Activated CD4-positive, alpha-beta T cell treated with anti-CD3 and anti-CD28 coated beads for 4 hours (primary cell): ENCODE data around the gene ZBTB16.

Experiments
- DNase-seq, 2 donors: peaks; one replicate each; pipeline ENCODE4 v3.0.0-alpha.2; 2020

The ZBTB16 gene

DNA sequence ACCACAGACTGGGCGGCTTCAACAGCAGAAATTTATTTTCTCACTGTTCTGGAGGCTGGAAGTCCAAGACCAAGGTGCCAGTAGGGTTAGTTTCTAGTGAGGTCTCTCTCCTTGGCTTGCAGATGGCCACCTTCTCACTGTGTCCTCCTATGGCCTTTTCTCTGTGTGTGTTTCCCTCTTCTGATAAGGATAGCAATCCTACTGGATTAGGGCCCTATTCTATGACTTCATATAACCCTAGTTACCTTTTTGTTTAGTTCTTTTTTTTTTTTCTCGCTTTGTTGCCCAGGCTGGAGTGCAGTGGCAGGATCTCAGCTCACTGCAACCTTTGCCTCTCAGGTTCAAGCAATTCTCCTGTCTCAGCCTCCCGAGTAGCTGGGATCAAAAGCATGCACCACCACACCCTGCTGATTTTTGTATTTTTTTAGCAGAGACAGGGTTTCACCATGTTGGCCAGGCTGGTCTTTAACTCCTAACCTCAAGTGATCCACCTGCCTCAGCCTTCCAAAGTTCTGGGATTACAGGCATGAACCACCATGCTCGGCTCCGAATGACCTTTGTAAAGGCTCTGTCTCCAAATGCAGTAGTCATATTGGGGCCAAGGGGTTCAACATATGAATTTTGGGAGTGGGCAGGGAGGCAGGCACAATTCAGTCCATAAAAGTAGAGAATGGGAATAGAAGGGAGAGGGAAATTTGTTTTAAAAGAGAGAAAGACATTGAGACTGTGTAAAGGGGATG, 211.2 kb downstream of the ZBTB16 start:
- no peak for DNase-seq

DNA sequence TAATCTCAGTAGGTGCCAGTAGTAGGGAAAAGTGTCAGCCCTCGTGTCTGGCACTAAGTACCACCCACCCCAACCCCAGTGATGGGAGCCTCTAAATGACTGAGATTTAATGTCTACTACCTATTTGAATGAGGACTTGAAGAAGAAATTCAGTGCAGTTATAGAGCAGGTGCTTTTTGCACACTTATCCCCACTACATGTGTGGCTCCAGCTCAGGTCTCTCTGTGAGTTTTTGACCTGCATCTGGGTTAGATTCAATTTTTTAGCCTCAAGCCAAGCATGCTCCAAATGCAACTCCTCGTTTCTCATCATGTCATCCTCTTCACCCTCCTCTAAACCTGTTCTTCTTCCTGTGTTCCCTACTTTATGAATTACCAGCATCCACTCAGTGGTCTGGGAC, 211.8 kb downstream of the ZBTB16 start:
- DNase-seq: no peak

DNA sequence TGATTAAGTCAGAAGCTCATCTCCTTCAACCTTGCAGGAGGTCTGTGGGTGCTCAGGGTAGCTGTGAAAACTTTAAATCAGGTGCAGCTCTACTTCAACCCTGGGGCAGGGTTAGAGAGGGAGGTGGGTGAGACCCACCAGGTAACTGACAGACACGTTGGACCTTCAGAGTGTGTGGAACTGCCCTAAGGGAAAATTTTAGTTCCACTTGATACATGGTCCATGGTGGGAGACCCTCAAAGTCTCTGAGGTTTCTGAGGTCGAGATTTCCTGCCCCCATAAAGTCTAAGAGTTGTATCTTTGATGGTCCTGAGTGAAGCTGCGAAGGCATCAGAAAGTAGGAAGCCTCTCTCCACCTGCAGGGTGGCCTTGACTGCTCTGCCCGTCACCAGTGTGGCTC, 212.8 kb downstream of the ZBTB16 start:
- no peak for DNase-seq

DNA sequence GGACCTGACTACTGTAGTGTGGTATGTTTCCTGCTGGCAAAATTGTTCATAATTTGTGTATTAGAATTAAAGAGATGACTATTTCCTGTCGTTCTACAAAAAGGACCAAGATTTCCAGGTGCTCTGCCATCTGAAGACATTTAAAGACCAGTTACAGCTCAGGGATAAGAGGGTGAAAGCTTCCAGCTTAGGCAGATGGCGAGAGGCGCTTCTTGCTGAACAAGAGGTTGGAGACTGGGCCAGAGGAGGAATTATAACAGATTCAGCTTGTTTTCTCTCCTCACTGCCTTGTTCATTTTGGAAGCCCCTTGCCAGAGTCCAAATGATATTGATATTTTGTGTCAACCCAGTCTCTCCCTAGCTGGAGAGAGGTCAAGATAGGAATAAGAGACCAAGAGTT, 213.6 kb downstream of the ZBTB16 start:
- no peak for DNase-seq

DNA sequence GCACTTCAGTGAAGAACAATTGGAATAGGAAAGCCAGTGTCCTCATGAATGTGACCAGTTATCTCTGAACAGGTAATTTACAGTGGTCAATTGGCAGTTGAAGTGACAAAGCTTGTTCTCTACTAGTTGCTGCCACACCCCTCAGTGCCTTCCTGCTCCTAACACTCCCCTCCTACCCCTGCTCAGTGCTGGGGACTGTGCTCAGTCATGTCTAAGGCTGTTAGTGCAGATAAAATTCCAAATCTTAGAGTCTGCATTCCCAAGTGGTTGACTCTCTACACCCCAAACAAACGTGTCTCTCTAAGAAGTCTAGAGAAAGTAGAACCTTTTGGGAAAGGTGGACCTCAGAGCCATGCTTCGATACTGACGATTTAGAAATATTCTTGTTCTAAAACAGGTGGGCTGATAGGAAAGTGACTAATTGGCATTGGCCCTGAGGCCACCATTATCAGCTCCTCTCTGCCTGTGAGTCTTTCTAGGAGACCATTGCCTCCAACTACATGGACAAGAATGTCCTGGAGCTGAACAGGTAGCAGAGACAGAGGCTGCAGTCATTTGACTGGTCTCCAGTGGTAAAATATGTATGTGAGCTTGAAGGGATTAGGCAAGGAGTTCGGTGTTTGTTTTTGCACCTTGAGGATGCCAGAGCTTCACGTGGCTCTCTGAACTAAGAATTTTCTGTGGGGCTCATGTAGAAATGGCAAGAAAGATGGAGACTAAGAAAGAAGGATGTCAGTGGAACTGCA, 214.6 kb downstream of the ZBTB16 start:
- DNase-seq: no peak

DNA sequence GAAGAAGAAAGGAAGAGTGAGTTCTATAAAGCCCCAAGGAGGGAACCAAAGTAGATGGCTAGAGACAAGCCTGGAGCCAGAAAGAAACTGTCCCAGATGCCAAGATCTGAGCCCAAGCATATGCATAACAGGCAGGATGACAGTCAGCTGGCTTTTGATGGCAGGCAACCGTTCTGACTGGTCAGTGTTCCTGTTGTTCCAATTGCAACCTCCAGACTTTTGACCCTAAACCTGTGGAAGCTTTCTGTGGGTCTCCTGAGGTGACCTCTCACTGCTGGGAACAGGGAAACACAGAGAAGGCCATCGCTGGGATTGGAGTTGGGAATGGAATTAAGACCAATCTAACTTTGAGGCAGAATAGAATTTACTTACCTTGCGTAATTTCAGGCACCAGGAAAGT, 215.1 kb downstream of the ZBTB16 start:
- DNase-seq: no peak

DNA sequence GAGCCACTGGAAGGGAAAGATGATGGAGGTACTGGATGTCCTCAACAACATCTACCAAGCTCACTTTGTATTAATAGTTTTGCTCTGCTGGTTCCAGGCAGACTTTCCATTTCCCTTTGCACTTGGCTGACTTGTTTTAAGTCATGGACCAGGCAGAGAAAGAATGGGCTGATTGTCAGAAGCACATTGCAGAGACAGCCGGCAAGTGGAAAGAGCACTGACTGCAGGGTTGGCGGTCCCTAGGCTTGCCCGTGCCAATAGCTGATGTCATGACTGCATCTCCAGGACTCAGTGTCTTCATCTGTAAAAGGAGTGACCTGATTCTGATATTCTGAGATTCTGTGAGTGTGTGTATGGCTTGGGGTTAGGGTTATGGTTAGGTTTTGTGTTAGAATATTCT, 215.8 kb downstream of the ZBTB16 start:
- DNase-seq: no peak

DNA sequence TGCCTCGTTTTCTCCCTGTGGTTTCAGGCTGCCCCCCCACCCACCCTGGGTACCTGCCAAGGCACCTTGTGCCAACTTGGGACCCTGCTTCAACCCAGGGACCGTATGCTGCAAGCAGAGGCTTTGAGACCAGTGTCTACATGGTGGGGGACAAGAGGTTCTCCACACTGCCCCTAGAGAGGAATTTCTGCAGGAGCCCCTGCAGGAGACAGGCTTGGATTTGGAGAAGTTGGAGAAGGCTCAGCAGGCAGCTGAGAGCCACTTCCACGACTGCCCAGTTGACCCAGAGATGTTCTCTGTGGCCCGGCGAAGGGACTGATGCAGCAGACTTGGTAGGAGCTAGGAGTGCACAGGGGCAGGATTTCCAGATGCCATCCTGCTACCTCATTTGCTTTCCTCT, 216.6 kb downstream of the ZBTB16 start:
- DNase-seq: no peak

DNA sequence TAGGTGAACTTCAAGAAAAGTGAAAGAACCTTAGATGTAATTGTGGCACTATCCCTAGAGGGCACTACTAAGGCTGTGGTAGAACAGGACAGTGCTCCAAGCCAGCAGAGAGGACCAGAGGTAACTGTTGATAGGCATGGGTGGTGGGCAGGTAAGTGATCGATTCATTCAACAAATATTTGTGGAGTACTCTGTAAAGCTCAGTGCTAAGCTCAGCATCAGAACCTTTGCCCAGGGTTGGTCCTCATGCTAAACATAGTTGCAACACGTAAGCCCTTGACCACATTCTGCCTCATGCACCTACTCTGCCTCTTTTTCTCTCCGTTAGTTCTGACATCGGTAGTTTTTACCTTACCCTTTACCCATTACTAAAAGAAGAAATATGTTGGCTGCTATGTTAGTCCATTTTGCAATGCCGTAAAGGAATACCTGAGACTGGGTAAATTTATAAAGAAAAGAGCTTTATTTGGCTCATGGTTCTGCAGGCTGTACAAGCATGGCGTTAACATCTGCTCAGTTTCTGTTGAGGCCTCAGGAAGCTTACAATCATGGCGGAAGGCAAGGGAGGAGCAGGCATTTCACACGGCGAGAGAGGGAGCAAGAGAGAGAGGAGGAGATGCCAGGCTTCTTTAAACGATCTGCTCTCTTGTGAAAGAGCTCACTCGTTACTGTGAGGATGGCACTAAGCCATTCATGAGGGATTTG, 218.3 kb downstream of the ZBTB16 start:
- DNase-seq: no peak

DNA sequence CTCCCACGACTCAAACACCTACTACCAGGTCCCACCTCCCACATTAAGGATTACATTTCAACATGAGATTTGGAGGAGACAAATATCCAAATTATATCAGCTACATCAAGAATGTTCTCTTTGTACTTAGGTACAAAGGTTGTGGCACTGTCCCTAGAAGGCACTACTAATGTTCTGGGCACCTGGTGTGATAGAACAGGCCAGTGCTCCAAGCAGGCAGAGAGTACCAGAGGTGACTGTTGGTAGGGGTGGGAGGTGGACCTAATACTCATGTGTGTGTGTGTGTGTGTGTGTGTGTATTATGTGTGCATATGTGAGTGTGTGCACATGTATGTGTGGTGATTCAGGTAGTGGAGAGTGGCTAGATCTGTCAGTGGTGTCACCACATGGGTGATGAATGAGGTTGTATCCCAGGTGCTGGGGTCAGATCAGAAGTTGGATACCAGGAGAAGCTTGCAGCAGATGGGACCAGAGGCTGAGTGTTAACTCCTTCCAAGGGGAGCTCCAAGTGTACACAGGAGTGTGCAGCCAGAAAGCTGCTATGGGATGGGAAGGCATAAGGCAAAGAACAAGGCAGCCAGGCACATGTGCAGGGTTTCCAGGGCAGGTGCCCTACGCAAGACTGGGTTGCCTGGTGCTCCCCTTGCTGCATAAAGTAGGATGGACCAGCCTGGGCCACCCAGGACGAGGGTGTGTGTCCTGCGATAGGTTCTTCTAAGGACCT, 219.0 kb downstream of the ZBTB16 start:
- no peak for DNase-seq

DNA sequence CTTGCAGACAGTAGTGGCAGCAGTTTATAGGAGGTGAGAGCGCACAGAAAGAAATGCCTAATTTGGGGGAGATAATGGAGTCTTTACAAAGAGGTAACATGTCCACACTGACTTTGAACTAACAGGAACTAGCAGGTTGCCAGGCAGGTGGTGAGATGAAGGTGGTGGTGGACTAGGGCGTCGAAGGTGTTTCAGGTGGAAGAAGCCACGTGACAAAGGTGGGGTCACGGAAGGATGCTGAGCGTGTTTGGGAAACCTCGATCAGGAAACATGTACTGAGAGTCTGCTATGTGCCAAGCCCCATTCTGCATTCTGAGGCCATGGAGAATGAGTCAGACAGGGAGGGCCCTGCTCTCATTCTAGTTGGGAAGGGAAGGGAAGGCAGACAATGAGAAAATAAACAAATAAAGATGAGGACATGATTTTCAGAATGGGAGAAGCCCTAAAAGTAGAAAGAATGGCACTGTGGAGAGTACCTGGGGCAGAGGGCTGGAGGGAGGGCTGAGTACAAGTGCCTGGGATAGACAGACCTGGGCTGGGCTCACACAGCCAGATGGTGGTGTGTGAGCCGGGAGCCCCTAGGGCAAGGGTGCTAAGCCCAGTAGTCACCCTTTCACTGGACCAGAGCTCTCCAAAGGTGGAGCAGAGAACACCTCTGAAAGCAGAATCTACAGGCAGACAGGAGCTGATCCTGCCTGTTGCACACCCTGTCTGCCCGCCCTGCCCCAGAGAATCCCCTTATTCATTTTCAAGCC, 220.5 kb downstream of the ZBTB16 start:
- DNase-seq: no peak

DNA sequence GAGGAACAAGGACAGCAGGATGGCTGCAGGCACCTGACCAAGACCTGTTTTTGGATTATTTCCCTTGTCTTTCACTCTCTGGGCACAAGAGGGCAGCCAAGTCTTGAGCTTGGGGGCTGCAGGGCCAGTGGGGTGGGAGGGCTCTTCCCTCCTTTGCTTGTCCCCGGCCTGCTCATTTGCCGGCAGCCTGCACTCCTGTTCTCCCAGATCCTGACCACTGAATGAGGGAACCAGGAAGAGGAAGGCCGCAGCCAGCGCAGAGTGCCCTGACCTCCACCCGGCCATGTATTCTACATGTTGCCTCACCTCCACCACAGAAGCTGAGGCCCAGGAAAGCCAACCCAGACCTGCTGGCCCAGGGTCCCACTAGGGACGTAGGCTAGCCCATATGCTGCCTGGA, 221.2 kb downstream of the ZBTB16 start:
- DNase-seq: no peak

DNA sequence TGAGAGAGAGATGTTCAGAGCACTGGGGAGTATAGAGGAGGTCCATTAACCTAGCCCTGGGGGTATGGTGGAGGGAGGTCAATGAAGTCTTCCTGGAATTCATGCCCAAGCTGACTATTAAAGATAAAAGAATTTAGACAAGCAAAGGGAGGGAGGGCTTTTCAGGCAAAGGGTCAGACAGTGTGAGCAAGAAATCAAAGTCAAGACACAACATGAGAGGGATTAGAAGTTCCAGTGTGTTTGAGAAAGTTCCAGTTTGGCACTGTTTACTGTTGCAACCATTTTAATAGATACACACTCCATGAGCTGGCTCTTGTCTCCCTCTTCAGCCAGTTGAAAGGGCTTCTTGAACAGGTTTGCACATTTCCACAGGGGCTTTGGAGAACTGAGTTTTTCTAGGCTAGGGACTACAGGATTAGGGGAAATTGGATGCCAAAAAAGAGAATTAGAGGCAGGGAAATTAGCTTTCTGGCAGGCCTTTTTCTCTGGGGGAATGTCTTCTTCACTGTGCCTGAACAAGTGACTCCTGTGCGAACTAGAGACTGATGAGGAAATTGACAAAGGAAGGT, 222.0 kb downstream of the ZBTB16 start:
- DNase-seq: no peak

DNA sequence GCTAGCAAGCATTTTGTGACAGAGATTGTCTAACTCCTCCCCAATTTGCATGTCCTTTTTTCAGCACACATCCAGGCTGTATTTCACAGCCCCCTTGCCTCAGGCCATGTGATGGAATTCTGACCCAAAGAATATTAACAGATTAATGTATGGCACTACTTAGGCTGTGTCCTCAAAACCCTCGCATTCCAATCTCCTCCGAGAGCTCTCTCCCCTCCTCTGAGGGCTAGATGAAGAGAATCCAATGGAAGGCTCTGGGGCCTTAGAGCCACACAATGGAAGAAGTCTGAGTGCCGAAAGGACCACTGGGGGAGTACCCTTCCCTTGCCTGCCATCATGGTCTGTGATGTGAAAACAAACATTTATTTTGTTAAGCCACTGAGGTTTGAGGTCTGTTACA, 223.0 kb downstream of the ZBTB16 start:
- DNase-seq: no peak

DNA sequence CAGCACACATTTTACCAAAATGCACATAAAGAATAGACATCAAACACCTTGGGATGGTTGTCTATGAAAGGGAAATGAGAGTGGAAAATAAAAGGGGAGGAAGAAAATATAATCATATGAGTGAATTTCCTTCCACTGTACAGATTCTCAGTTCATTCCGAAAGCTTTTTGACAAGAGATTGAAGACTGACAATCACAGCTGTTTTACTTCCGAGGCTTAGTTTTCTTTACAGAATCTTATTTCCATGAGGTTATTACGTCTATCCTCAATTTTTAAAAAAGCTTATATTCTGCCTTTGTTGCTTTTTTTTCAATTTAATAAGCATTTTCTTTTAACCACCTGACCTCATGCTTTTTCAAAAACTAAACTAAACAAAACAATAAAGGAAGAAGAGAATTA, 223.9 kb downstream of the ZBTB16 start:
- DNase-seq: no peak

DNA sequence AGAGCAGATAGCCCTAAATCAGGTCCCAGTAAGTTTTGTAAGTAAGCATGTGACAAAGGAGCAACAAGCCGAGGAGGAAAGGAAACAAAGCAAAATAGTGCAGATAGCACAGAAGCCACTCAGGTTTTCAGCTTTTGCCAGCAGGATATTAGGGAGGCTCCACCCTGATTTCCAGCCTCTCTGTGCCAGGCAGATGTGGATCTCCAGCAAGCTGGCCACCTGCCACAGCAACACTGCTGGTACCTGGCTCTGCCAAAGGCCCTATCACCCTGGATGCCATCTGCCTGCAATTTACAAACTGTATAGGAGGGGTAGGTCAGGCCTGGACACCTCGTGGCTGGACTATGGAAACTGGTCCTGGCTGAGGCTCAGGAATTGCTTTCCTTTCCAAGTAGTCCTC, 224.5 kb downstream of the ZBTB16 start:
- DNase-seq: no peak

DNA sequence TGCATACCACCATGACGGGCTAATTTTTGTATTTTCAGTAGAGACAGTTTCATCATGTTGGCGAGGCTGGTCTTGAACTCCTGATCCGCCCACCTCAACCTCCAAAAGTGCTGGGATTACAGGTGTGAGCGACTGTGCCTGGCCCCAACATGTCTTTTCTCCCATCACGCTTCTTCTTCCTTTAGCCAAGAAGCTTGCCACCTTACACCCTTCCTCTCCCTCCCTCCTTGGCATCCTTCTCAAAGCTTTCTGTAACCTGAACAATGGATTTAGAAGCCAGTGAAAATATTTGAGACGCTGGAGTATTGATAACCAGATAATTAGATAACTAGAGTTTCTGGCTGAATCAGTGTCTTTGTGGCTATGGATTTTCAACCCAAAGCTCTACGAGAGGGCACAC, 225.4 kb downstream of the ZBTB16 start:
- no peak for DNase-seq

DNA sequence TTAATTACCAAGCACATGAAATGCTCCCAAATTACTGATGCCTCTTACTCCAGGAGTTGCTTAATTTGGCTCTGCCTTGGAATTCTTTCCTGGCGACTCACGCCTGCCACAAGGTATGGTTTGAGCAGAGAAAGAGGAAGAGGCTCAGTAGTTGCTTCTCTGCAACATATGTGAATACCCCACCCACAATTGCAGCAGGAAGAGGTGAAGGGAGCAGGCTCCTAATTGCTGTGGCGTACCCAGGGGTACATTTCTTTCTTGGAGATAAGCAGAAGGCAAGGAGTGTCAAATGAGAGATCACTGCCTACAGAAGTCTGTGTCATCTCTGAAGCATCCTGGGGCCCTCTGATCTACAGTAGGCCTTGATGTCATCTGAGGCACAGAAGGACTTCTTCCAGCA, 226.1 kb downstream of the ZBTB16 start:
- DNase-seq: no peak

DNA sequence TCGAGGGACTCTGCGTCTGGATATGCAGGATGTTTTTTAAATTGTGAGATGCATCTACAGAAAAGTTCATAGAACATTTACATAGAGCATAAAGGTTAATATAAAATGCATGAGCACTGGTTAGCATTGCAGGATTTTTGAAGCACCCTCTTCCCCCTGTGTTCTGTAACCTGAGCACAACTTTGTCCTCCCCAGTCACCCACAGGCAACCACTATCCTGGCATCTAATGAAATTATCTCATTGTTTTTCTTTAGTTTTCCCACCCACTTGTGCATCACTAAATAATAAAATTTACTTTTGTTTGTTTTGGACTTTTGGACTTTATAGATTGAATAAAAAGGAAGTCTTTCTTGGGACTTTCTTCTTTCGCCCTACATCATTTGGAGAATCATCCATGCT, 226.7 kb downstream of the ZBTB16 start:
- no peak for DNase-seq

DNA sequence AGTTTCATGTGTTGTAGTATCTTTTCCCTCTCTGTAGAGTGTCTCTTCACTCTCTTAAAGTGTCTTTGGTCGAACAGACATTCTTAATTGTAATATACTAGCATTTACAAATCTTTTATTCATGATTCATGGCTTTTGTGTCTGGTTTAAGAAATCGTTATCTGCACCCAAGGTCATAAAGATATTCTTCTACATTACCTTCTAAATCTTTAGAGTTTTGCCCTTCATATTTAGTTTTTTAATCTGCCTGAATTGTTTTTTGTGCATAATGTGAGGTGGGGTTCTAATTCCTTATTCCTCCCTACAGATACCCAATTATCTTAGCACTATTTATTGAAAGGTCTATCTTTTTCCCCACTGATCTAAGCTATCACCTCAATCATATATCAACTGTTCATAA, 227.6 kb downstream of the ZBTB16 start:
- DNase-seq: no peak

DNA sequence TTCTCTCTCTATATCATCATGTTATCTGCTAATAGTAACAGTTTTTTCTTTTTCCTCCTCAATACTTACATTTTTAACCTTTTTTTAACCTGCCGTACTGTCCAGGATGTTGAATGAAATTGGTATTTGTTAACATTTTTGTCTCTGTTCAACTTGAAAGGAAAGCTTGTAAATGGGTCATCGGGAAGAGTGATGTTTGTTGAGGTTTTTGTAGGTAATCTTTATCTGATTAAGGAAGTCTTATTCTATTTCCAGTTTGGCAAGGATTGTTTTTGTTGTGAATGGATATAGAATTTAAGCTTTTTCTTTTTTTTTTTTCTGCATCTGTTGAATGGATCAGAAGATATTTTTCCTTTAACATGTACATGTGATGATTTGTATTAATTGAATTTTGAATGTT, 228.6 kb downstream of the ZBTB16 start:
- DNase-seq: no peak

DNA sequence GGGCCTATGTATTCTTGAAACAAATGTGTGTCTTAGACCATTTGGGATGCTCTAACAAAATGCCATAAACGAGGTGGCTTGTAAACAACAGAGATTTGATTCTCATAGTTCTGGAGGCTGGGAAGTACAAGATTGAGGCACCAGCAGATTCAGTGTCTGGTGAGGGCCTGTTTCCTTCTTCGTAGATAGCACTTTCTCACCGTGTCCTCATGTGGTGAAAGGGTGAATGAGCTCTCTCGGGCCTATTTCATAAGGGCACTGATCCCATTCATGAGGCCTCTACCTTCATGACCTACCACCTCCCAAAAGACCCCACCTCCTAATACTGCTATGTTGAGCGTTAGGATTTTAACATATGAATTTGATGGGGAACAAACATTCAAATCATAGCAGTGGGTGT, 230.3 kb downstream of the ZBTB16 start:
- no peak for DNase-seq
